NCI-H1417 (cell line): ENCODE measurements around the gene ECHDC1.
A peak's percentile ranks its signal among the peaks of the same experiment; 100 is the strongest.
"Not testable (repeated sequence)": the region's sequence is repeated elsewhere in the genome, so short reads cannot be mapped to it uniquely, and the experiment has no call there.

Experiments
- DNase-seq, 3 experiments: peaks; one replicate each; lab custom pipeline; 2025; lab: John Stamatoyannopoulos, UW

The ECHDC1 gene

GRCh38 chr6:127342296-127342945 lies 988 bp downstream of the ECHDC1 start:
- peak in 2 of 3 experiments; percentile 39 to 68 for DNase-seq

DNA sequence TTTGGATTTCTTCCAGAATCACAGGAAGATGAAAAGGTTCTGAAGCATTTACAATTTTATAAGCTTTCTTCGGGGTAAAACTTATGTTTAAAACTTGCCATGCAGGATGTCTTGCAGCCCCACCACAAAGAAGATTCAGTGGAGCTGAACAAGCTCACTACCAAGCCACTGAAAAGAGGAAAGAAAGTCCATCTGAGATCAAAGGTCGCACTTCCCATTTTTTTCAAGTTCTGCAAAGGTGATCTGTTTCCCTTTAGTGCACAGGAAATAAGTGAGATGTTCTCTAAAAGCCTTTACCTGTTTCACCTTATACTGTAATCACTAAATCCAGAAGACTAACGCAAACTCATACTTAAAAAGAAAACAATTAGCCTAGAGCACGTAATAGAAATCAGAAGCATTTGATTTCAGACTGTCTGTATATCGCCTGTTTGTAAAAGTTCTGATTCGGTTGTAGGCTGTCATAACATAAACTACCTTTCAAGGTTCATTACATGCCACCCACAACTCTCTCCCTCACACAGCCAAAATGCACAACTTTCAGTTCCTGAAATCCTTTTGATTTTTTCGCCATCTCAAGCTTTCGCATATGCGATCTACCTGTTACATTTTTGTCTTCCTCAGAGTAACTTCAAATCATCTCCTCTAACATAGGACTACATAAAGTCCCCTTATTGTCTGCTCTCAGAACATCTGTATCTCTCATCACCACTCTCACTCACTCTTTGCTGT lies 1.8 kb downstream of the ECHDC1 start:
- no peak for DNase-seq

DNA sequence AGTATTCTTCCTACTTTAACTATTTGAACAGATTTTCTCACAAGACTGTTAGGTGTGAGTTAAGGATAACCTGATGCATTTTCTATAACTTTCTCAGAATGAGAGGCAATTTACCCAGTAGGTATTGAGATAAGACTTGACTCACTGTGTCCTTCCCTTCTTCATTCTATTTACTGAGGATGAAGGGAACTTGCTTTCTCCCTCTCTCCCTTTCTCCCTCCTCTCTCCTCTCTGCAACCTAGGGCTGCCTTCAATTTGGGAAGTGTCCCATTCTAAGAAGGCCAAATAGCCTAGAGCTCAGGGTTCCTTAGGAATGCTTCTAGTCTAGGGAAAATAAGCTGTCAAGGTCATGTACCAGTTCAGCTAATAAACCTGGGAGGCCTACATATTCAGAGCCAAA lies 3.2 kb downstream of the ECHDC1 start:
- DNase-seq = no peak

- DNase-seq = no peak
These were observed 4.5 kb downstream of the ECHDC1 start for GRCh38 chr6:127338936-127339335.

DNA sequence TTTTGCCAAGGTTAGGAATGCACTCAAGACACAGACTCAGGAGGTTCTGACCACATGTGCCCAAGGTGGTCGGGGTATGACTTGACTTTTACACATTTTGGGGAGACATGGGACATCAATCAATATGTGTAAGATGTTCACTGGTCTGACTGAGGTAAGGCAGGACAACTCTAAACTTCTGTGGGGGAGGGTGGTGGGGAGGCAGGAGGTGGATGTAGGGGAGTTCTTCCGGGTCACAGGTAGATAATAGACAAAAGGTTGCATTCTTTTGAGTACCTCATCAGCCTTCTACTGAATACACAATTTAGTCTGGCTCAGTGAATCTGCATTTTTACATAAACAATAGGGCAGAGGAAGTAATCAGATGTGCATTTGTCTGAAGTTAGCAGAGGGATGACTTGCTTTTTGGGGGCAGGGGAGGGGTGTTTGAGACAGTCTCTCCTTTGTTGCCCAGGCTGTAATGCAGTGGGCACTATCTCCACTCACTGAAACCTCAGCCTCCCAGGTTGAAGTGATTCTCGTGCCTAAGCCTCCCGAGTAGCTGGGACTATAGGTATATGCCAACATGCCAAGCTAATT lies 10.9 kb downstream of the ECHDC1 start:
- no peak for DNase-seq

- DNase-seq = not testable (repeated sequence)
These were observed 12.2 kb downstream of the ECHDC1 start for GRCh38 chr6:127331256-127331655.

GRCh38 chr6:127328043-127328609 lies 15.3 kb downstream of the ECHDC1 start:
- DNase-seq = no peak

DNA sequence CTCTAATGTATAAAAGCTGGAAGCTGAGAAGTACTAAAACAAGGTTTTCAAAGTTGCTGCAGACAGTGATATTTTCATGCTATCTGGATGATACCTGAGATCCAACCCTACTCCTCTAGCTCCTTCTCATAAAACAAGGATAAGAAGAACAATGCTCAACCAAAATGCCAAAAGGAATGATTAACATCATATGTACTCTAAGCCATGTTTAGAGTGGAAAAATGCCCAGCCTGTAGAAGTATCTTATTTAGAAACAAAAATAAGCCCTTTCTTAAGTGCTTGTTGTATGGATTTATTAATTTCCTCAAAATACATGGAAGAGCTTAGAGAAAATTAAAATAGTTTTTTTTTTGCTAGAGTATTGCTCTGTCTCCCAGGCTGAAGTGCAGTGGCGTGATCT lies 23.7 kb downstream of the ECHDC1 start:
- DNase-seq = no peak

GRCh38 chr6:127317388-127318128 lies 25.9 kb downstream of the ECHDC1 start:
- DNase-seq = no peak

DNA sequence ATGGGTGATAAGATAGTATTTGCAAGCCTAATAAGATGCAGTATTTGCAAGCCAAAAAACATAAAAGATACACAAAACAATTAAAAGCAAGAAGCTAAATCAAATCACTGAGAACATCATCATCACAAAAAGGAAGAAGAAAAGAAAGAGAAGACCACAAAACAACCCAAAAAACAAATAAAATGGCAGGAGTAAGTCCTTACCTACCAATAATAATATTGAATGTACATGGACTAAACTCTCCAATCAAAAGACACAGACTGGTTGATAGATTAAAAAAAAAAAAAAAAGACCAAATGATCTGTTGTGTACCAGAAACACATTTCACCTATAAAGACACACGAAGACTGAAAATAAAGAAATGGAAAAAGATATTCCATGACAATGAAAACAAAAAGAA lies 37.7 kb downstream of the ECHDC1 start:
- DNase-seq = no peak

DNA sequence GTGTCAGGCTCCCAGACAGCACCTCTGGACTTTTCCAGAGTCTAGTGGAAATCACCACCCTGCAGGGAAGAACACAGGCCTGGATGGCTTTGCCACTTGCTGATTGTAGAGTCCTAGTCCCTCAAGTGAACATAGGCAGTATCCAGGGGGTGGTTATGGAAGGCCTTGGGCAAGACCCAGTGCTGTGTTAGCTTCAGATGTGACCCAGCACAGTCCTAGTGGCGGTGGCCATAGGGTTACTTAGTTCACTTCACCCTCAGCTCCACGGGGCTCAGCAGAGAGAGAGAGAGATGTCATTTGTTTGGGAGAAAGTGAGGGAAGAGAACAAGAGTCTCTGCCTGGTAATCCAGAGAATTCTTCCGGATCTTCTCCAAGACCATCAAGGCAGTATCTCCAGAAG lies 39.5 kb downstream of the ECHDC1 start:
- no peak for DNase-seq

DNA sequence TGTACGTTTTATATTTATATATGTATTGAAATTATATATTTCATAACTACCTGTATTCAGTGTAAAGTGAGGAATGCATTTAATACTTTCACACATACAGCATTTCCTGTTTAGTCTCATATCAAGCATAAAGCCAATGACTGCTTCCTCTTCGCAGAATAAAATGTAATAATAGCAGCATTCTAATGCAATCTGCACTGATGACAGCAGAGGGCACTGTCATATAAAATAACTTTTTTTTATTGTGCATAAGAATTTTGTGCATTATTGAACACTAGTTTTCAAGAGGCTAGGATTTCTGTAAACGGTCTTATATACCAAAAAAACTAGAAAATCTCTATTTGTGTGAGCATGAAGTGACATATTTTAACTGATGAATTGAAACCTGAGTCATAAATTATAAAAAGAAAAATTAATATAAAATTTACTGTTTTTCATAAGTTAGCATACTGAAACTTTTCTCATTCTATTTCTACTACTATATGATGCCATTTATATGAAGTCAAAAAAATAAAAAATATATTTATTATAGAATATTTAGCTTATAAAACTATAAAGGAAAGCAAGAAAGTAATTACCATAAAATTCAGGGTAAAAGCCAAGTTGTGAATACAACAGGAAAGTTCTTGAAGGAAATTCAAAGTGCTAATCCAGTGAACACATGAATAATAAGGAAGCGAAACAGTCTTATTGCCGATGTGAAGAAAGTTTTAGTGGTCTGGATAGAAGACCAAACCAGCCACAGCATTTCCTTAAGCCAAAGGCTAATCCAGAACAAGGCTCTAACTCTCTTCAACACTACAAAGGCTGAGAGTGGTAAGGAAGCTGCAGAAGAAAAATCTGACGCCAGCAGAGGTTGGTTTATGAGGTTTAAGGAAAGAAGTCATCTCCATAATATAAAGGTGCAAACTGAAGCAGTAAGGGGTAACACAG lies 40.4 kb downstream of the ECHDC1 start:
- DNase-seq = peak in 2 of 3 experiments; percentile 32 to 48

GRCh38 chr6:127301199-127301700 lies 42.2 kb downstream of the ECHDC1 start:
- no peak for DNase-seq

GRCh38 chr6:127300411-127300810 lies 43.0 kb downstream of the ECHDC1 start:
- no peak for DNase-seq

DNA sequence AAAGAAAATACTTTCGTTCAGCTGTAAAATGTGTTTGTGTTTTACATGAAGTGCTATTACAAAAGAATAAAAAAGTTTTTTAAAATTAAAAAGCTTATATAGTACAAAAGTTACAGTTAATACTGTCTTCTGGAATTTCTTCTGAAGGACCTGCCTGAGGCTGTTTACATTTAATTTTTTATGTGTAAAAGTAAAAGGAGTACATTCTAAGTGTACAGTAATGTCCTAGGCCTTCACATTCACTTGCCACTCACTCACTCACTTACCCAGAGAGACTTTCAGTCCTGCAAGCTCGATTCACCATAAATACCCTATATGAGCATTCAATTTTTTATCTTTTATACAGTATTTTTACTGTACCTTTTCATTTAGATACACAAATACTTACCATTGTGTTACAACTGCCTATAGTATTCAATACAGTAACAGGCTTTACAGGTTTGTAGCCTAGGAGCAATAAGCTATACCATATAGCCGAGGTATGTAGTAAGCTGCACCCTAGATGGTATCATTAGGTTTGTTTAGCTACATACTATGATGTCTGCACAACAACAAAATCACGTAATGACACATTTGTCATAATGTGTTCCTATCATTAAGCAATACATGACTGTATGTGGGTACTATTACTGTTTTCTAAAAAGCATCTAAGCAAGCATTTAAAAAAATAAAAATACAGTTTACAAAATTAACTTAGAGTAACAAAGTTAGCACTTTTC lies 43.7 kb downstream of the ECHDC1 start:
- no peak for DNase-seq

DNA sequence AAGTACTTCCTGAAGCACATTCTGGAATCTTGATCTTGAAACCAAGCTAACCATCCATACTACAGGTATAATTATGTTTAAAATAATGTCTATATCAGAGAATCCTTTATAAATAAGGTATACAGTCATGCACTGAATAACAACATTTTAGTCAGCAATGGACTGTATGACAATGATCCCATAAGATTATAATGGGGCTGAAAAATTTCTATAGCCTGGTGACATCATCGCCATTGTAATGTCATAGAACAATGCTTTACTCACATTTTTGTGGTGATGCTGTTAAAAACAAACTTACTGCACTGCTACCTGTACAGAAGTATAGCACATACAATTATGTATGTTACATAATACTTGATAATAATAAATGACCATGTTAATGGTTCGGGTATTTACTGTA lies 44.9 kb downstream of the ECHDC1 start:
- no peak for DNase-seq

GRCh38 chr6:127297502-127298070 lies 45.8 kb downstream of the ECHDC1 start:
- no peak for DNase-seq

GRCh38 chr6:127291495-127291894 lies 51.9 kb downstream of the ECHDC1 start:
- no peak for DNase-seq

DNA sequence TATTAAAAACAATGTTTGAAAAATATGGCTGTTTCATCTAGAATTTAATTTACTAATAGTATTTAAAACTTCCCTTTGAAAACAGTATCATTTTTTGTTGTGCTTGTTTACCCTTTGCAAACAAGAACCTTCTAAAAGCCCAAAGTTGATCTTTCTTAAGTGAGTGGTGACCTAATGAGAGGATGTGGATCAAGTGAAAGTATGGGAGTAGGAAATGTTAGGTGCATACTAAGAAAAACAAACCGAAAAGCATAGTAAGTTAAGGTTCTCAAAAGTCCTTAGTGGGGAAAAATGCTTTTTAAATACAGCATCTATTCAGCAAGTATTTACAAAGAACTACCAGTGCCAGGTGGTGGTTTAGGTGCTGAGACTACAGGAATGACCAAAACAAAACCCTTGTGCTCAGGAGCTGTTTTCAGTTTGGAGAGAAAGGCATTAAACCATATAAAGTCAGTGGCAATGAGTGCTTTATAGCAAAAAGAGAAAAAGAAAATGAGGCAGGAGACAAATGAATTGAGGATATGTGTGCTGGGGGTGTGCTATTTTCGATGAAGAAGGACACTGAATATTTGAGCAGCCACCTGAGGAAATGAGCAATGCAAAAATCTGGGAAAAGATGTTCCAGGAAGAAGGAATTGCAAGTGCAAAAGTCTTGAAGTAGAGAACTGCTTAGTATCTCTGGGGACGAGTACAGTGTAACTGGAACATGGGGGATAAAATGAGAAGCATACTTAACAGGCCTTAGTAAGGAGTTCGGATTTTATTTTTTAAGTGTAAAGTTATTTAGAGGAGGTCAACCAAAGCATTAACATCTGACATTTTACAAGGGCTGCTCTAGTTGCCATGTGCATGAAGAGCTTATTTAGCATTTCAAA lies 52.8 kb downstream of the ECHDC1 start:
- no peak for DNase-seq
